Esophagus squamous epithelium (tissue), 5 donors: ENCODE data around the gene LPAR1. TPM values are rescaled to one million over a fixed set of nuclear protein-coding genes. Genes with fewer than 3 reads are reported as not detected.

Experiments used
- DNase-seq: peaks from one replicate; lab custom pipeline; 2025; lab: John Stamatoyannopoulos, UW
- H3K27ac ChIP-seq, 4 donors: fragments of 200-600 bp; sonication (generic); one replicate each; pipeline ENCODE4 v1.5.1; 2016 to 2019; ENCODE audit warnings: mild to moderate bottlenecking in 1 of 4
- H3K27me3 ChIP-seq, 4 donors: fragments of 200-600 bp; sonication (generic); 1 replicate in 3 of 4; 2 replicates in 1 of 4; pipeline versions ENCODE4 v1.5.1 to v1.6.0; 2017 to 2021; ENCODE audit warnings: antibody characterized with exemption in 1 of 4
- H3K36me3 ChIP-seq, 3 donors: fragments of 200-600 bp; sonication (generic); one replicate each; pipeline ENCODE4 v1.5.1; 2016 to 2019
- H3K4me1 ChIP-seq, 3 donors: fragments of 200-600 bp; sonication (generic); one replicate each; pipeline ENCODE4 v1.5.1; 2017 to 2019
- H3K4me3 ChIP-seq, 4 donors: fragments of 200-600 bp; sonication (generic); 1 replicate in 3 of 4; 2 replicates in 1 of 4; pipeline ENCODE4 v1.5.1; 2016 to 2019; ENCODE audit warnings: mild to moderate bottlenecking in 2 of 4, moderate library complexity in 1 of 4
- H3K9me3 ChIP-seq, 3 donors: fragments of 200-600 bp; sonication (generic); one replicate each; pipeline ENCODE4 v1.5.1; 2016 to 2019
- CTCF ChIP-seq, 6 experiments: fragments of 450-650 bp in 4 of 6; fragments of 200-600 bp in 2 of 6; sonication (generic) in 2 of 6; IDR thresholded peaks; one replicate each; pipeline ENCODE4 v1.5.1; 2016 to 2019; ENCODE audit warnings: antibody characterized with exemption in 6 of 6, mild to moderate bottlenecking in 4 of 6, moderate library complexity in 4 of 6
- POLR2A ChIP-seq, 4 donors: fragments of 450-650 bp; IDR thresholded peaks; one replicate each; pipeline ENCODE4 v1.6.1; 2017; ENCODE audit warnings: antibody characterized with exemption in 4 of 4, mild to moderate bottlenecking in 4 of 4, moderate library complexity in 3 of 4
- WGBS, 2 donors: methylation state at CpG; one replicate each; pipeline ENCODE4 v1.1.5; 2018; 5-methylcytosine and 5-hydroxymethylcytosine counted together
- intact Hi-C: fragments of 100-400 bp; cut with DNase I; formaldehyde crosslinking; loops from one replicate; pipeline ENCODE4 v1.15.0; 2022
- total RNA-seq, 4 donors: library from RNA; depleted of rRNA; stranded (reverse); fragments of >200 nt; gene quantifications; one replicate each; pipeline ENCODE4 v1.1.0, GENCODE V29; 2016
- donor health status: DM: yes; HTN: yes; CAD: no.

Gene LPAR1
- total RNA-seq, 4 donors from 2014 or later = 6.3 to 59.5 (median 14.1) TPM

DNA sequence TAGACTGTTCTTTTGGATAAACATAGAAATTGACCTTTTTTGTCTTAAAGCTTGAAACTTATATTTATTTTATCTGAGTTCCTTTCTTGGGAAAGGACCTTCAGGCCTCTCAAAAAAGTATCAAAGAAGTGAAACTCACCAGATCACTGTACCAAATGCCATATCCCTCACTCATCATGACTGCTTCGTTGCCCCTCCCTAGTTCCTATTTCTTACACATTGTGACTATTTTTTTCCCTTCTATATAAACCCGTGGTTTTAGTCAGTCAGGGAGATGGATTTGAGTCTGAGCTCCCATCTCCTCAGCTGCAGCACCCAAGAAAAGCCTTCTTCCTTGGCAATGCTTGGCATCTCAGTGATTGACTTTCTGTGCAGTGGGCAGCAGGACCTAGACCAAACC is 129.4 kb downstream of the LPAR1 start:
- 77 to 80% methylated on average over 2 of the region's 2 CpGs for WGBS, 2 donors
- intact Hi-C loops = no loop called here
- TF ChIP-seq POLR2A (IDR thresholded peaks at IDR 0.05) (no peak), CTCF (IDR thresholded peaks at IDR 0.05) (no peak)
- H3K27ac ChIP-seq = no peak overlapping the region
- no peak overlapping the region for H3K4me3 ChIP-seq
- H3K36me3 ChIP-seq = peaks cover 0 to 5% (median 0%) of the 10 kb centered on the region in 3 donors
- H3K9me3 ChIP-seq = peaks cover 0 to 18% (median 0%) of the 10 kb centered on the region in 3 donors
- peaks cover 0 to 30% (median 5%) of the 10 kb centered on the region in 3 donors for H3K4me1 ChIP-seq
- no peak for DNase-seq
- no peaks in the 10 kb centered on the region for H3K27me3 ChIP-seq

- TF ChIP-seq POLR2A (IDR thresholded peaks at IDR 0.05) (no peak), CTCF (IDR thresholded peaks at IDR 0.05) (no peak)
- Histone ChIP-seq H3K4me3 (no peak overlapping the region), H3K27ac (peak overlapping the region in 1 of 4 donors; percentile 31), H3K4me1 (peaks cover 0 to 10% (median 0%) of the 10 kb centered on the region in 3 donors), H3K9me3 (peaks cover 0 to 7% (median 5%) of the 10 kb centered on the region in 3 donors), H3K36me3 (no peaks in the 10 kb centered on the region), H3K27me3 (no peaks in the 10 kb centered on the region)
- intact Hi-C loops = no loop called here
- WGBS, 2 donors = 43 to 54% methylated on average over 4 to 6 of the region's 6 CpGs
- DNase-seq = no peak
These were observed 137.4 kb downstream of the LPAR1 start for GRCh38 chr9:110900917-110901316.

DNA sequence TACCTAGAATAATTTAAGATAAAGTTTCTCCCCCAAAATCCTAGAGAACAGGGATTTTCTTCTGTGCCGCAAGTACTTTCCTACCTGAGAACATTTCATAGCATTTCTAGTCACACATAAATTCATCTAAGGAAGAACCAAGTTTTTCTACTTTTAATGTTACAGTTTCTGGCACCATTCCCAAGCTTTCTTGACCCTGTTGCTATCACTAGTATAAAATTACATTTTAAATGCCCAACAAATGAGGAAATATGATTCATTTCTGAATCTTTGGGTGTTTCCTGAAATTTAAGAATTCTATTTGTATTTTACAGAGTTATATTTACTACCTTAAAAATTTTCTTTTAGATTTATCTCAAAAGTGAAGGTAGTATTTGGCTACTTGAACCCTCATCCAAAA is 137.8 kb downstream of the LPAR1 start:
- peaks cover 0 to 7% (median 5%) of the 10 kb centered on the region in 3 donors for H3K9me3 ChIP-seq
- no peak for TF ChIP-seq POLR2A (IDR thresholded peaks at IDR 0.05)
- no peak for TF ChIP-seq CTCF (IDR thresholded peaks at IDR 0.05)
- no peak overlapping the region for H3K4me3 ChIP-seq
- no peak for DNase-seq
- H3K27me3 ChIP-seq = no peaks in the 10 kb centered on the region
- H3K4me1 ChIP-seq = peaks cover 0 to 10% (median 0%) of the 10 kb centered on the region in 3 donors
- no peaks in the 10 kb centered on the region for H3K36me3 ChIP-seq
- intact Hi-C loops = no loop called here
- 90 to 96% methylated on average over 1 of the region's 1 CpG for WGBS, 2 donors
- H3K27ac ChIP-seq = no peak overlapping the region

GRCh38 chr9:110898866-110899265 is 139.4 kb downstream of the LPAR1 start:
- DNase-seq = no peak
- peaks cover 0 to 10% (median 0%) of the 10 kb centered on the region in 3 donors for H3K4me1 ChIP-seq
- TF ChIP-seq POLR2A (IDR thresholded peaks at IDR 0.05) (no peak), CTCF (IDR thresholded peaks at IDR 0.05) (no peak)
- no peak overlapping the region for H3K27ac ChIP-seq
- no peak overlapping the region for H3K4me3 ChIP-seq
- no peaks in the 10 kb centered on the region for H3K36me3 ChIP-seq
- WGBS, 2 donors = 72 to 83% methylated on average over 2 of the region's 2 CpGs
- H3K9me3 ChIP-seq = peaks cover 0 to 7% (median 5%) of the 10 kb centered on the region in 3 donors
- intact Hi-C loops = no loop called here
- H3K27me3 ChIP-seq = no peaks in the 10 kb centered on the region

DNA sequence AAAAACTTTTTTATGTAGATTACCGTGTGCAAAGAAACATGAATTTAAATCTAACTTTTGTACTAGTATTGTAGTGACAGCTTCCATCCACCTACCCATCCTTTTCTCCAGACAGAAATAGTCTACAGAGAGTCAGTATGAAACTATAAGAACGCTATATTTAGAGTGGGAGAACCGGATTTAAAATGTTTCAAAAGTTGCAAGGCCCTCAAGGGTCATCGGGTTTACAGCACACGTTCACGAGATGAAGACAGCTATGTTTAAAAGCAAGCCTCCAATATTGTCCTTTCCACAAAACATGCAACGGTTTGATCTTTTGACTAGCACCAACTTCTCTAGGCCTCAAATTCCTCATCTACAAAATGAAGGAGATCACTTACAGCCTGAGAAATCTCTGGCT is 139.9 kb downstream of the LPAR1 start:
- Histone ChIP-seq H3K27ac (no peak overlapping the region), H3K9me3 (peaks cover 0 to 7% (median 5%) of the 10 kb centered on the region in 3 donors), H3K36me3 (no peaks in the 10 kb centered on the region), H3K4me3 (no peak overlapping the region), H3K27me3 (no peaks in the 10 kb centered on the region), H3K4me1 (peaks cover 0 to 10% (median 0%) of the 10 kb centered on the region in 3 donors)
- TF ChIP-seq CTCF (IDR thresholded peaks at IDR 0.05) (no peak), POLR2A (IDR thresholded peaks at IDR 0.05) (no peak)
- intact Hi-C loops = no loop called here
- 70 to 76% methylated on average over 7 of the region's 7 CpGs for WGBS, 2 donors
- DNase-seq = no peak
